GM12878 (cell line): ENCODE data around the gene STKLD1.

Experiments used
- CHD1 ChIP-seq: IDR thresholded peaks from 2 replicates; pipeline ENCODE4 v1.6.1; 2012; ENCODE audit warnings: low read depth, low read length, improper control_type of control experiment
- CTCF ChIP-seq, 3 experiments: IDR thresholded peaks in 2 of 3; conservative IDR thresholded peaks in 1 of 3; 2 replicates each; pipeline ENCODE4 v1.5.1; 2011; ENCODE audit warnings: low read depth in 3 of 3, low read length in 3 of 3, mild to moderate bottlenecking in 3 of 3, control low read depth in 2 of 3, moderate library complexity in 2 of 3, inconsistent platforms in 1 of 3, mixed read lengths in 1 of 3; ENCODE audit not compliant: control insufficient read depth in 2 of 3, insufficient read depth in 1 of 3; ENCODE audit errors: extremely low read depth in 1 of 3
- EGR1 ChIP-seq, 2 experiments: IDR thresholded peaks; 1 replicate in 1 of 2; 2 replicates in 1 of 2; pipeline ENCODE4 v1.6.1; 2011 to 2012; ENCODE audit warnings: low read depth in 2 of 2, low read length in 2 of 2, borderline replicate concordance in 1 of 2, mild to moderate bottlenecking in 1 of 2, moderate library complexity in 1 of 2
- FOS ChIP-seq: IDR thresholded peaks from 3 replicates; pipeline ENCODE4 v1.6.1; 2011; ENCODE audit warnings: borderline replicate concordance; ENCODE audit not compliant: insufficient read length; ENCODE audit errors: extremely low read depth
- MEF2A ChIP-seq: IDR thresholded peaks from 2 replicates; pipeline ENCODE4 v1.6.1; 2011; ENCODE audit warnings: low read depth, mild to moderate bottlenecking, low read length, moderate library complexity; ENCODE audit not compliant: insufficient read depth
- SUZ12 ChIP-seq: fragments of 200-600 bp; sonication (generic); IDR thresholded peaks from one replicate; pipeline ENCODE4 v1.6.1; 2018; ENCODE audit warnings: antibody characterized with exemption, mild to moderate bottlenecking; ENCODE audit not compliant: unreplicated experiment
- USF2 ChIP-seq: IDR thresholded peaks from 2 replicates; pipeline ENCODE4 v1.6.1; 2011; ENCODE audit warnings: low read depth, low read length, improper control_type of control experiment, borderline replicate concordance

GRCh38 chr9:133353548-133353947 lies 22.6 kb upstream of the STKLD1 start:
- TF ChIP-seq FOS, result no peak
- TF ChIP-seq EGR1 (IDR thresholded peaks at IDR 0.05; ENCODE audit: borderline replicate concordance in 1 of 2, low read depth in 2 of 2, low read length in 2 of 2), result no peak
- no peak for TF ChIP-seq CHD1
- TF ChIP-seq CTCF (IDR thresholded peaks at IDR 0.05 in 2 of 3, conservative IDR thresholded peaks at IDR 0.05 in 1 of 3; ENCODE audit: control insufficient read depth in 2 of 3, extremely low read depth in 1 of 3, insufficient read depth in 1 of 3, low read depth in 3 of 3, low read length in 3 of 3), result no peak
- no peak for TF ChIP-seq USF2
- no peak for TF ChIP-seq MEF2A
- TF ChIP-seq SUZ12, result no peak
